Measurements from ENCODE around the gene KLK3.

DNA sequence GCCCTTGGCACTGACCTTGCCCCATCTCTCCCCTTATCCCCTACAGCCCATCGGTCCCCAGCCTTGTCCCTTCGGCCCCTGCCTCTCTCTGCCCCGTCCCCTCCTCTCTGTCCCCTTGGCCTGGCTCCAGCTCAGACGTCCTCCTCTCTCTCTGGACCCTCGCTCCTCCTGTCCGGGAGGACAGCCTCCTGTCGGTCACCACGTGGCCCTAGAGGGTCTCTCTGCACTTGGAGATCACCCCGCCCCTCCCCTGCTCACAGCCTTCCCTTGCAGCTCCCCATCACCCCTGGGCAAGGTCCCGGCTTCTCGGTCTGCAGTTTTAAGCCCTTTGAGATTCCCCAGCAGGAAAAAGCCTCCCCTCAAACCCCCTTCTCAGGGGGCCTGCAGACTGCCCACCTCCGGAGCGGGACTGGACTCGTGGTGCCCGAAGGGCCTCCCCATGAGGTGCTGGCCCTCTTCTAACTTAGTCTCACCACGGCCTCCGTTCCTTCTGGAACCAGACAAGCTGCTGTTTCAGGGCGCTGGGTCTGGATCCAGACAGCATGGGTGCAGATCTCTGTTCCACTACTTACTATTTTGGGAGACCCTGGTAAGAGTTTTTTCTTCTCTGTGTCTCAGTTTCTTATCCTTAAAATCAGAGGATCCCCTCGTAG, 18.0 kb upstream of the KLK3 start:
- TF ChIP-seq EP300 (IDR thresholded peaks at IDR 0.05): no peak
- TF ChIP-seq, protein P1, sequence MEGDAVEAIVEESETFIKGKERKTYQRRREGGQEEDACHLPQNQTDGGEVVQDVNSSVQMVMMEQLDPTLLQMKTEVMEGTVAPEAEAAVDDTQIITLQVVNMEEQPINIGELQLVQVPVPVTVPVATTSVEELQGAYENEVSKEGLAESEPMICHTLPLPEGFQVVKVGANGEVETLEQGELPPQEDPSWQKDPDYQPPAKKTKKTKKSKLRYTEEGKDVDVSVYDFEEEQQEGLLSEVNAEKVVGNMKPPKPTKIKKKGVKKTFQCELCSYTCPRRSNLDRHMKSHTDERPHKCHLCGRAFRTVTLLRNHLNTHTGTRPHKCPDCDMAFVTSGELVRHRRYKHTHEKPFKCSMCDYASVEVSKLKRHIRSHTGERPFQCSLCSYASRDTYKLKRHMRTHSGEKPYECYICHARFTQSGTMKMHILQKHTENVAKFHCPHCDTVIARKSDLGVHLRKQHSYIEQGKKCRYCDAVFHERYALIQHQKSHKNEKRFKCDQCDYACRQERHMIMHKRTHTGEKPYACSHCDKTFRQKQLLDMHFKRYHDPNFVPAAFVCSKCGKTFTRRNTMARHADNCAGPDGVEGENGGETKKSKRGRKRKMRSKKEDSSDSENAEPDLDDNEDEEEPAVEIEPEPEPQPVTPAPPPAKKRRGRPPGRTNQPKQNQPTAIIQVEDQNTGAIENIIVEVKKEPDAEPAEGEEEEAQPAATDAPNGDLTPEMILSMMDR (IDR thresholded peaks at IDR 0.05): no peak
- no peak for TF ChIP-seq POLR2A (IDR thresholded peaks at IDR 0.05)
- TF ChIP-seq POLR2AphosphoS5 (IDR thresholded peaks at IDR 0.05): no peak
